ENCODE data around the gene PDGFRB. TPM values are rescaled to one million over a fixed set of nuclear protein-coding genes. Genes with fewer than 3 reads are reported as not detected.

PDGFRB gene
- total RNA-seq, 2 donors from 2014 or later: 251 to 394 TPM

DNA sequence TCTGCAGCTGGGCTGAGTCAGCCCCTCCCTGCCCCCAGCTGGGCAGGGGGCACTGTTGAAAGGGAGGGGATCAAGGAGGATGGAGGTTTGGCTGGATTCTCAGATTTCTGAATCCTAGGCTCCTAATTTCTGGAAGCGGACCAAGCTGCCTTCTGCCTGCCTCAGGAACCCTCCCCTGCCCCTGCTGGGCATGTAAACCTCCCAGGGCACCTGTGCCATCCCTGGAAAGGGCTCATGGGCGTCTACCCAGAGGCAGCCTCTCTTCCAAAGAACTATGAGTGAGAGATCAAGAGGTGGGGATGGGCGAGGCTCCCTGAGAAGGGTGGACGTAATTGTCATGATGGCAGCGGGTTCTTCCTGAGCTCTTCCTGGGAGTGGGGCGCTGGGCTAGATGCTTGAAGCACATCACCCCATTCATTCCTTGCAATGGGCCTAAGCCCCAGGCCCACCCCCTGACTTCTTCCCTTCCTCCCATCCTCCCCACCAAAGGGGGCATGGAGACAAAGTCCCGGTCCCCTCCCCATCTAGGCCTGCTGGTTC, 90.9 kb downstream of the PDGFRB start:
- intact Hi-C loops (cut with DNase I): no loop called here
- no peak for DNase-seq (ENCODE audit: low spot score)

Other genes starting within 250 kb of the PDGFRB start
- not detected for gene PDE6A, start 211.1 kb downstream of the PDGFRB start, total RNA-seq
- 10 to 100 TPM; 11.3 to 13.2 TPM for gene SLC26A2, start 195.1 kb downstream of the PDGFRB start, total RNA-seq
- gene TIGD6, start 155.2 kb downstream of the PDGFRB start, total RNA-seq: 1 to 10 TPM; 3.8 to 4.7 TPM
- gene HMGXB3, start 155.1 kb downstream of the PDGFRB start, total RNA-seq: 10 to 100 TPM; 23.7 to 24.2 TPM
- 10 to 100 TPM; 30.8 to 55.1 TPM for gene CSF1R, start 69.3 kb downstream of the PDGFRB start, total RNA-seq
- under 1 TPM in 1 of 2 donors, not detected in 1; 0.28 TPM for gene CDX1, start 10.9 kb upstream of the PDGFRB start, total RNA-seq
- under 1 TPM; 0.14 to 0.19 TPM for gene SLC6A7, start 34.2 kb upstream of the PDGFRB start, total RNA-seq
- gene CAMK2A, start 133.9 kb upstream of the PDGFRB start, total RNA-seq: under 1 TPM; 0.23 to 0.29 TPM
- gene ARSI, start 147.1 kb upstream of the PDGFRB start, total RNA-seq: 1 to 10 TPM; 1.3 to 1.9 TPM
- gene TCOF1, start 201.9 kb upstream of the PDGFRB start, total RNA-seq: 10 to 100 TPM; 19.2 to 24.4 TPM